ENCODE data around the gene SLC25A38. TPM values are rescaled to one million over a fixed set of nuclear protein-coding genes. Genes with fewer than 3 reads are reported as not detected.
"Not testable (repeated sequence)": the region's sequence is repeated elsewhere in the genome, so short reads cannot be mapped to it uniquely, and the experiment has no call there.

Gene SLC25A38
- total RNA-seq, 1 experiment from 2014 or later, result 26.1 TPM

DNA sequence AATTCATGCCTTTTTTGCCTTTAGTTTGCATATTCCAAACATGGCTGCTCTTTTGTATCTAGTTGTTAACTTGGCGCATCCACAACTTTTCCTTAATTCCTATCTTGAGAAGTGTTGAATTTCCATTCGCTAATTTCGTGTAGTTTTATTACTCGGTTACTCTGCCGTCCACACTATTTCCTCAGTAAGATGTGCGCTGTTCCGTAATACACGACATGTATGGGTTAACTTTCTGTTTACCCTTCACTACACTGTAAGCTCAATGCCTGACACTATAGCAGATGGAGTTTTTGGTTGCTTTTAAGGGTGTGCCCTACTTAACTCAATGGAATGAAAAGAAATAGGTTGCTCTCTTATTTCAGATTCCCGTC is 24.1 kb downstream of the SLC25A38 start:
- DNase-seq (ENCODE audit: low read depth), result no peak

DNA sequence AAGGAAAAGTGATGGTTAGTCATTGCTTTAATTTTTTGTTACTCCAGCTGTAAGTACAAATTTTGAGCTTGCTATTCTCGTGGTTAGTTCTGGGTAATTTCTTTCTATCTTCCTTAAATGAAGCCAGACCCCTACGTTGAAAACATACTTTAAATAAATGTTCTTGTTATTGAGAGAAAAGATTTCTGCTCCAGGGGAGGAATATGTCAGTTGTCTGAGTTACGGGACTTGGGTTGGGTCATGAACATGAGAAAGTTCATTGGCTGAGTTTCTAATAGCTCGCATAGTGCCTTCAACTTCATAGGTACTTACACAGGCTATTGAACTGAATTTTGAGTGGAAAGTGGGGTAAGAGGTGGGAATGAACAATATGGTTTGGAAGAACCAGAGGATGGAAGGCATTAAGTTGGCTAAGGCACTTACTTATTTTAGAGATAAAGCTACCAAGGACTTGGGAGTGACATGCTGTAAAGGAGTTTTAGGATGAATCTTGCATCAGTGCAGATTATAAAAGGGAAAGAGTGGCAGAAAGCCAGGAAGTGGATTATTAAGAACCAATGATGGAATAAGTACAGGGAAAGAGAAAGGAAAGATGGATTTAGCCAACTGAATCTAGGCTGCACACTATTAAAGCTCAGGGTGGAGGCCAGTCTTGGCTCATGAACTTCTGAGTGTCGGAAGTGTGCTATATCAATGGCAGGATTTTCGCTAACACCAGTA is 24.8 kb downstream of the SLC25A38 start:
- DNase-seq (ENCODE audit: low read depth), result no peak

DNA sequence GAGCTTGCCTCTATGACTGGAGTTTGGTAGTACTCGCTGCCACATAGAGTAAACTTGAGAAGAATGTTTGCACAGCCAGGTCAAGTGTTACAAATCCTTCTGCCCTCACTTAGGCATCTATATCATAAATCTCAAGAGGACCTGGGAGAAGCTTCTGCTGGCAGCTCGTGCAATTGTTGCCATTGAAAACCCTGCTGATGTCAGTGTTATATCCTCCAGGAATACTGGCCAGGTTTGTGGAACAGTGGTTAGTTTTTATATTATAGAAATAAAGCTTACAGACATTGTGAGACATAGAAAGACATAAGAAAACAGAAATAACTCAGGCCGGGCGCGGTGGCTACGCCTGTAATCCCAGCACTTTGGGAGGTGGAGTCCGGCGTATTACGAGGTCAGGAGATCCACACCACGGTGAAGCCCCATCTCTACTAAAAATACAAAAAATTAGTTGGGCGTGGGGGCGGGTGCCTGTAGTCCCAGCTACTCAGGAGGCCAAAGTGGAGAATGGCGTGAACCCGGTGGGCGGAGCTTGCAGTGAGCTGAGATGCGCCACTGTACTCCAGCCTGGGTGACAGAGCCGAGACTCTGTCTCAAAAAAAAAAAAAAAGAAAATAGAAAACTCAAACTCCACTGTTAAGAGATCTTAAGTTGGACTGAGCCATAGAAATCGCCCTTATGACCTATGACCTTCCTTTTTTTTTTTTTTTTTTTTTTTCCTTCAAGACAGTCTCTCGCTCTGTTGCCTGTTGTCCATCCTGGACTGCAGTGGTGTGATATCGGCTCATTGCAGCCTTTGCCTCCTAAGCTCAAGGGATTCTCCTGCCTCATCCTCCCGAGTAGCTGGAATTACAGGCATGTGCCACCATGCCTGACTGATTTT is 25.6 kb downstream of the SLC25A38 start:
- DNase-seq (ENCODE audit: low read depth), result no peak

DNA sequence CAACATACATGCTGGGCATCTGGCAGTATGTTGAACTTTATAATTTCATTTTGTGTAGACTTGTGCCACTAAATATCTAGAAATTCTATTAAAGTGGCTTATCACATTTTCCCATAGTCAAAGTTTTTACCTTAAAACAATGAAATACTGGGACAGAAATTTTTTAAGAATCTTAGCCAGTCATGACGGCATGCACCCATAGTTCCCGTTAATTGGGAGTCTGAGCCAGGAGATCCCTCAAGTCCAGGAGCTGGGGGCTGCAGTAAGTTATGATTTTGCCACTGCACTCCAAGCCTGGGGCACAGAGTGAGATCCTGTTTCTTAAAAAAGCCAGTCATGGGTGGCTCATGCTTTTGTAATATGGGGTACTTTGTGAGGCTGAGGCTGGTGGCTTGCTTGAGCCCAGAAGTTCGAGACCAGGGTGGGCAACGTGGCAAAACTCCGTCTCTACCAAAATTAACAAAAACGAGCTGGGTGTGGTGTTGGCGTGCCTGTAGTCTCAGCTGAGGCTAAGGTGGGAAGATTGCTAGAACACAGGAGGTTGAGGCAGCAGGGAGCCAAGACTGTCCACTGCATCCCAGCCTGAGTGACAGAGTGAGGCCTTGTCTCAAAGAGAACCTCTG is 26.5 kb downstream of the SLC25A38 start:
- no peak for DNase-seq (ENCODE audit: low read depth)

DNA sequence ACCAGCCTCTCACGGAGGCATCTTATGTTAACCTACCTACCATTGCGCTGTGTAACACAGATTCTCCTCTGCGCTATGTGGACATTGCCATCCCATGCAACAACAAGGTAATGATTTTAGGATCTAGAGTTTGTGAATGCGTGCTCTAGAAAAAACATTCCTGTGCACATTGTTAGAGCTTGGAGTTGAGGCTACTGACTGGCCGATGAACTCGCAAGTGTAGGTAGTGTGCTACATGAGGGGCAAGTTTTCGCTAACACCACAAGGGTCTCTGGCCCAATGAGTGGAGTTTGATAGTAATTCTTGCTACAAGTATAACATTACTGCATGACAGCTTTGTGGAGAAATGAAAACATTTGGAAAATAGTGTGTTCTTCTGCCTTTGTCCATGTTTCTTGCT is 27.7 kb downstream of the SLC25A38 start:
- DNase-seq (ENCODE audit: low read depth), result no peak

DNA sequence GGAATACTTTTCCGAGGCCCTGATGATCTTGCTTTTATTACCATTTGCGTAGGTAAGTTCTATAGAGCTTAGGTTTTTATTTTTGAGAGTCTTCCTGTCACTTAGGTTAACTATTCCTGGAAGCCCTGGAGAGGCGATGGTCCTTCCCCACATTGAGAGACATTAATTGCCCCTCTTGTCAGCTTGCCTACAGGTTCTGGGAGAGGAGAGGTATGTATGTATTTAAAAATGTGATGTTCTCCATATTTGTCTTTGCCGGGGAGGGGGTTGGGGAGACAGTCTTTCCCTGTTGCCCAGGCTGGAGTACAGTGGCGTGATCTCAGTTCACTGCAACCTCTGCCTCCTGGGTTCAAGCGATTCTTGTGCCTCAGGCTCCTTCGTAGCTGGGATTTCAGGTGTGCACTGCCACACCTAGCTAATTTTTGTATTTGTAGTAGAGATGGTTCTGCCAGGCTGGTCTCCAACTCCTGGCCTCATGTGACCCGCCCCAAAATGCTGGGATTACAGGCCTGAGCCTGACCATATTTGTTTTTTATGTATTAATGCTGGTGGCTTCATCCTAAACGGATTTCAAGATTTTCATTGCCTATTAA is 29.6 kb downstream of the SLC25A38 start:
- DNase-seq (ENCODE audit: low read depth), result no peak

DNA sequence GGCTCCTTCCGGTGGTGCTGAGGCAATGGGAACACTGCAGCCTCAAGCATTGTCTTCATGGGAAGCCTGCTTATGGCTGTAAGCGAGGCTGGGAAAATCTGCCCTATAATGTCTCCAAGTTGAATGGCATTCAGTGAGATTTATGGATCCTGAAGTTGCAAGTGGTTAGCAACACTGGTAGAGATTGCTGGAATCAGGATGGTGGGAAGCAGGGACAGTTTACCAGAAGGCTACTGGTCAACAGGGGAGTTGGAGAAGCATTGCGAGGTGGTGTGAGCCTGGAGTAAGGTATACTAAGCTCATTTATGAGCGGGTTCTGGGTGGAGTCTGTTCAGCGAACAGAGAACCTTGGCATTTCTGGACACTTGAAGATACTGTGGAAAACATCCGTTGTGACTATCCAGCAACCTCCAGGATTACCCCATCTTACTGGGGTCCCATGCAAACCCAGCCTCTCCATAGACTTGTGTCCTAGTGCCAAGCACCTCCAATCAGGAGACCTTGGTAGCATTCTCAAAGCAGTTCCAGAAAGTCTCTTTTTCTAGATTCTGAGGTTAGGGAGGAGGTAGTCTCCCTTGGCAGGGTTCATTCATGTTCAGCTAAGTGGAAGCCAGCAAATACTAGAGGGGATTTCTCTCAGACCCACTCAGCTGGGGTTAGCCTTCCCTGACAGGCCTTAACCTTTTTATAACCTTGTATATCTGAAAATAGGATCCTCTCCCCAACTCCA is 30.7 kb downstream of the SLC25A38 start:
- no peak for DNase-seq (ENCODE audit: low read depth)

DNA sequence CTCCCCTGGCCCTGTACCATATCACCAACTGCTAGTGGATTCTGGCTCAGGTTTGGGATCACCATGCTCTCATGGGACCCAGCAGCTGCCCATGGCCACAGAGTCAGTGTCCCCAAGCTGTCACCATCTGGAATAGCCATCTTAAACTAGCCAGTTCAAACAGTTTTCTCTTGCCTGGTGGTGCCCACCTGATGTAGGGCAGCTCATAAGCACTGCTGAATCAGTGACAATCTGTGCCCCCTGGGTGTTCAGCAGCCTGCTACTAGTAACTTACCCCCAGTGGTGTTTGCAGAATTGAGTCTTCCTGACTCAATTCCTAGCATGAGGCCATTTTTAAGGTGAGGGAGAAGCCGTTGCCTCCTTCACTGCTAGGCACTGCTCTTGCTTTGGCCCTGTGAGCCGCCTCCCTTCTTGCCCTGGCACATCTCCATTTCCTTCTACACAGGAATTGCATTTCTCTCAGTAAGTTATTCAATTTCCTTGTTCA is 31.3 kb downstream of the SLC25A38 start:
- no peak for DNase-seq (ENCODE audit: low read depth)

DNA sequence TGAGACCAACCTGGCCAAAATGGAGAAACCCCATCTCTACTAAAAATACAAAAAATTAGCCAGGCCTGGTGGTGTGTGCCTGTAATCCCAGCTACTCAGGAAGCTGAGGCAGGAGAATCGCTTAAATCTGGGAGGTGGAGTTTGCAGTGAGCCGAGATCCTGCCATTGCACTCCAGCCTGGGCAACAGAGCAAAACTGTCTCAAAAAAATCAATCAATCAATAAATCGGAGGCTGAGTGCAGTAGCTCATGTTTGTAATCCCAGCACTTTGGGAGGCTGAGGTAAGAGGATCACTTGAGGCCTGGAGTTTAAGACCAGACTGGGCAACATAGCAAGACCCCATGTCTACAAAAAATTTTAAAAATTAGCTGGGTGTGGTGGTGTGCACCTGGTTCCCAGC is 32.1 kb downstream of the SLC25A38 start:
- not testable (repeated sequence) for DNase-seq (ENCODE audit: low read depth)

DNA sequence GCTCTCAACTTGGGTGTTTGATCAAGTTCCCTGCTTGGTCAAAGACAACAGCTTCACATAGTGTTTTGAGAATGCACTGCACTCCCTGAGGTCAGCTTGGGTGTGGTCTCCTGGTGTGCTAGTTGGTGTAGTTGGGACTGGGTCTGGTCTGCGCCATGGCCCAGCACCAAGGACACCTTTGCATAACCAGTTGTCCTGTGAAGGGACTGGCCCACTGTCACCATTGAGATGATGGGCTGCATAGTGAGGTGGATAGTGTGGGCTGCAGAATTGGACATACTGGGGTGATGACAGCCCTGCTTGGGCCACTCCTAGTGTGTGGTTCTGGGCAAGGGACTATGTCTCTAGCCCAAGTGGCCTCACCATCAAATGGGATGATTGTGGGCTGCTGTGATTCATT is 32.8 kb downstream of the SLC25A38 start:
- DNase-seq (ENCODE audit: low read depth), result no peak

DNA sequence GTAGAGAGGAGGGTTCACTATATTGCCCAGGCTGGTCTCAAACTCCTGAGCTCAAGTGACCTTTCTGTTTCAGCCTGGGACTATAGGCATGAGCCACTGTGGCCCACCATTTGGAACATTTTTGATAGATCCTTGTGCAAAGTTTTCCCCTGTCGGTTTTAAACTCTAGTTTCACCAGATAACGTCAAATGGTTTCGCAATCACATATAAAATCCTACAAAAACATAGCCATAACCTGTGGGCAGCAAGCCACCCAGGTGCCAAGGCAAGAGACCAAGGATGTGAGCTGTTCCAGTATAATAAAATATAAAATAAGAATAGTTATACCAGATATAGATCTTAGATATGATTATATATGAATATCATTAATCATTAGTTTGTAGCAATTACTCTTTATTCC is 33.8 kb downstream of the SLC25A38 start:
- DNase-seq (ENCODE audit: low read depth), result not testable (repeated sequence)

DNA sequence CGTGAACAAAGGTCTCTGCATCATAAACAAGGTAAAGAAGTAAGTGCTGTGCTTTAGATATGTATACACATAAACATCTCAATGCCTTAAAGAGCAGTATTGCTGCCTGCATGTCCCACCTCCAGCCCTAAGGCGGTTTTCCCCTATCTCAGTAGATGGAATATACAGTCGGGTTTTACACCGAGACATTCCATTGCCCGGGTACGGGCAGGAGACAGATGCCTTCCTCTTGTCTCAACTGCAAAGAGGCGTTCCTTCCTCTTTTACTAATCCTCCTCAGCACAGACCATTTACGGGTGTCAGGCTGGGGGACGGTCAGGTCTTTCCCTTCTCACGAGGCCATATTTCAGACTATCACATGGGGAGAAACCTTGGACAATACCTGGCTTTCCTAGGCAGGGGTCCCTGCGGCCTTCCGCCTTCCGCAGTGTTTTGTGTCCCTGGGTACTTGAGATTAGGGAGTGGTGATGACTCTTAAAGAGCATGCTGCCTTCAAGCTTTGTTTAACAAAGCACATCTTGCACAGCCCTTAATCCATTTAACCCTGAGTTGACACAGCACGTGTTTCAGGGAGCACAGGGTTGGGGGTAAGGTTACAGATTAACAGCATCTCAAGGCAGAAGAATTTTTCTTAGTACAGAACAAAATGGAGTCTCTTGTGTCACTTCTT is 35.5 kb downstream of the SLC25A38 start:
- DNase-seq (ENCODE audit: low read depth), result not testable (repeated sequence)

DNA sequence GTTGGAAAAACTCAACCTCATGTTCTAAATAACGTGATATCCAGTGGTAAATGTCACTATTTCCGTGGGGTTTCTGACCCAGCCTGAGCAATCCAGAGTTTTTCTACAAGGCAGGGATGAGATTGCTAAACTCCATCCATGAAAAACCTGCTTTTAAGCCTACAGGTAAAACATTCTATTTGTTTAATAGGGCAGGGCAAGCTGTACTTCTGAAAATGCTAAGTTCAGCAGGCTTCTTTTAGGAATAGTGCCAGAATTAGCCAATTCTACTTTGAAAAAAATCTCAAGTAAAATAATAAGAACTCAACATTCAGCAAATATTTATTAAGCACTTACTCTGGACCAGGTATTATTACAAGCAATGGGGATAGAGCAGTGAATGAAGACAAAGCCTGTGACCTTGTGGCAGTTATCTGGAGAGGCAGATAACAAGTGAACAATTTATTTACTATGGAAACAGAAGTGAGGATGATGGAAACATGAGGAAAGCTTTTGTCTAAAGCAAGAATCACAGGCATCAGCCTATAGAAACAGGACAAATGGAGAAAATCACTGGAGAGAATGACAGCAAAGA is 36.7 kb downstream of the SLC25A38 start:
- no peak for DNase-seq (ENCODE audit: low read depth)

DNA sequence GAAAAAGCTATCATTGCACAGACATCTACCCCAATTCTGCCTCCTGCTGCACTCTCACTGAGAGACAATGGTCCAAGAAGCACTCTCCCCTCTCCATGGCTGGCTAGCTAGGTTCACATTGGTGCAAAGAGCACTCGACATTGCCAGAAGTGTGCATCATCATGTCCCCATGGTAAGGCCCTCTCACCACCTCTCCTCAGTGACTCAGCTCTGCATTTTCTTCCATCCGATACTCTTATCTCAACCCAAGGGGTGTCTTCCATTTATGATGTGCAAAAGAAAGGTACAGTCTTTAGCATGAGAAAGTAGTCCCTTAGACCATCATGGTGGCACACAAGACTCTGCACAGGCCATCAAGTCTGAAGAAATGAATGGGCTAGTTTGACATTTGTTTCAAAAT is 37.4 kb downstream of the SLC25A38 start:
- no peak for DNase-seq (ENCODE audit: low read depth)

DNA sequence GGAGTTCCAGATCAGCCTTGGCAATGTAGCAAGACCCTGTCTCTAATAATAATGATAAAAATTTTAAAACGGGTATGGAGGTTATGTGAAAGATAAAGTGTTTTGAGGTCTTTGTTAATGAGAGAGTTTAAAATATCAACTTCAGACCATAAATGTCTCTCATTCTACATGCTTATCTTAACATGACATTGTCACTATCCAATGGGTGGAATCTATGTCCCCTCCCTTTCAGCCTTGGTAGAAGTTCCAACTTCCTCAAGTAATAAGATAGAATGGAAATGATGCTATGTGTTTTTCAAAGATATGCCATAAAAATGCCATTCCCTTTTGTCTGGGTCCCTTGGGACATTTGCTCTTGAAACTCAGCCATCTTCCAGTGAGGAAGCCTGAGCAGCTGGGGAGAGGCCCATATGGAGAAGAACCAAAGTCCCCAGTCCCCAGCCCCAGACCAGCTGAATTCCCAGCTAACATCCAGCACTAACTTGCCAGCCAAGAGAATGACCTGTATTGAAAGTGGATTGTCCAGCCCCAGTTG is 40.3 kb downstream of the SLC25A38 start:
- no peak for DNase-seq (ENCODE audit: low read depth)

DNA sequence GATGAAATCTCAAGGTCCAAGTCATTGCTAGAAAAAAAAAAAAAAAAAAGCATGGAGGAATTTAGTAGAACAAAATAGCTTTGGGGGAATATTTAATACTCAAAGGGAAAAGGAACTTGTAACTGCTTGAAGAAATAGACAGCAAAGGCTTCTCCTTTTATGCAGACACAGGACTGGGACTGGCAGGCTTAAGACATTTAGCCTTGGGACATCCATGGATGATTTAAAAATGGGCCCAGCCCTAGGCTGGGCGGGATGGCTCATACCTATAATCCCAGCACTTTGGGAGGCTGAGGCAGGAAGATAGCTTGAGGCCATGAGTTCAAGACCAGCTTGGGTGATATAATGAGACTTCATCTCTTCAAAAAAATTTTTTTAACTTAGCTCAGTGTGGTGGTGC is 43.1 kb downstream of the SLC25A38 start:
- DNase-seq (ENCODE audit: low read depth), result no peak

DNA sequence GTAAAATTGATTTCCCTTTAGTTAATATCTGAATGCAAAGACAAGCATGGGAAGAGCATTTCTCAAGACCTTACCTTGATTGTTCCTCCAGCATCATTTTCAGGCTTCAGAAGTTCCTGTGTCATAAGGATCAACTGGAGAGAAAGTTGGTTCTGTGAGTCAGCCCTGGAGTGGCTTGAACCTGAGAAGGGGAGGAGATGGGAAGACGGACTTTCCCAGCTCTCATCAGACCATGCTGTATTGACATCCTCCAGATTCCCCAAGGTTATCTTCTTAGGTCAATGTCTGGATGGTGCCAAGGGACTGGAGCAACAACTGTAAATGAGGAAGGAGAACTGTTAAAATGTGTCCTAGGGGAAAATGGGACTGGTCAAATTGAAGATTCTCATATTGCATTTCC is 44.3 kb downstream of the SLC25A38 start:
- no peak for DNase-seq (ENCODE audit: low read depth)

DNA sequence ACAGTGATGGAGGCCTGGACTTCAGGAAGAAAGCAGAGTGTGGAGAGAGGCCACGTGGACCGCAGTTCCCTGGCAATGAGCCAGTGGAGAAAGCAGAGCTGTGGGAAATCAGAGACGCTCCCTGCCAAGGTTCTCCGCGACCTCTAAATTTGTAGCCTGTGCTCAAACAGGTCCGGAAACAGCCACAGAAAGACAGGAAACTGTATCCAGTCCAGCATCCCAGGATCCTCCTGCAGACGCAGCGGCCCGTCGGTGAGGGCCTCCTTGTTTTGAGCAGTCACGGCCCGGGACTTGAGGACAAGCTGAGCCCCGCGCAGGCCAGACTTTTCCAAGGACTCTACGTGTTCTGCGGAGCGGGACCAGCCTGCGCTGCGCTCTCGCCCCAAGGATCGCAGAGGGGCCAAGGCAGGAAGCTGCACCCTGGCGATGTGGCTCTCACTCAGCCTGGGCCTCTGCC is 45.6 kb downstream of the SLC25A38 start:
- DNase-seq (ENCODE audit: low read depth), result no peak

DNA sequence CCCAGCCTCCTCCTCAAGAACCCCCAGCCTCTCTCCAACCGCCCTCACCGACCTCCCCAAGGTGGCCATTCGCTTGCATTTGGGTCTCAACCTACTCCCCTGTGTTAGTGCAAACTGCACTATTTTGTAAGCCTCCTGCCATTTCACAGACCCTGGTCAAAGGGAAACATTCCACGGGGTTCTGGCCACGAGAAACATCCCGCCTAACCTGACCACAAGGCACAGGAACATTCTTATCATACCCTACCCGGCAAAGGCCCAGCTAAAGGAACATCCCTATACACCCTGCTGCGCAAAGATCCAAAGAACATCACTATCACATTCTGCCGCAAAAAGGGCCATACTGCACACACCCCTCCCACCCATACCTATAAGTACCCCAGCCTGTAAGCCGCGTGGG is 46.3 kb downstream of the SLC25A38 start:
- DNase-seq (ENCODE audit: low read depth), result no peak

DNA sequence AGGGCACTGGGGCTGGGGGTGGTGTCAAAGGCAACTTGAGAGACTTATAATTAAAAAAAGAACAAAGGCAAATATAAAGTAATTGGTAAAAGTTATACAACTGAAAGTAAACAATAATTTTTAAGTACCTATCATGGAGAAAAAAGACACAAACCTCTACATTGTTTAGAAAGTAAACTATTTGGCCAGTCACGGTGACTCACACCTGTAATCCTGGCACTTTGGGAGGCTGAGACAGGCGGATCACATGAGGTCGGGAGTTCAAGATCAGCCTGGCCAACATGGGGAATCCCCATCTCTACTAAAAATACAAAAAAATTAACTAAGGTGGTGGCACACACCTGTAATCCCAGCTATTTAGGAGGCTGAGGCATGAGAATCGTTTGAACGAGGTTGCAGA is 49.2 kb downstream of the SLC25A38 start:
- no peak for DNase-seq (ENCODE audit: low read depth)
